Transverse colon (tissue), 4 donors: Measurements from ENCODE around the gene ARHGEF16. TPM values are rescaled to one million over a fixed set of nuclear protein-coding genes. Genes with fewer than 3 reads are reported as not detected.
A peak's percentile ranks its signal among the peaks of the same experiment; 100 is the strongest.

ENCODE experiments used
- DNase-seq: peaks from one replicate; pipeline ENCODE4 v3.0.0-alpha.2; 2019
- H3K27ac ChIP-seq, 4 donors: fragments of 200-600 bp; sonication (generic); 2 replicates each; pipeline ENCODE4 v1.5.1; 2016 to 2018; ENCODE audit warnings: inconsistent platforms in 4 of 4
- H3K27me3 ChIP-seq: fragments of 200-600 bp; sonication (generic); 2 replicates; pipeline ENCODE4 v1.5.1; 2017; ENCODE audit warnings: inconsistent platforms
- H3K36me3 ChIP-seq, 4 donors: fragments of 200-600 bp; sonication (generic); 2 replicates each; pipeline ENCODE4 v1.5.1; 2017 to 2019; ENCODE audit warnings: inconsistent platforms in 4 of 4
- H3K4me1 ChIP-seq, 4 donors: fragments of 200-600 bp; sonication (generic); 2 replicates each; pipeline ENCODE4 v1.5.1; 2017 to 2020; ENCODE audit warnings: inconsistent platforms in 4 of 4
- H3K4me3 ChIP-seq, 4 donors: fragments of 200-600 bp; sonication (generic); 1 replicate in 1 of 4; 2 replicates in 3 of 4; pipeline versions ENCODE4 v1.5.1 to v1.6.1; 2017 to 2019; ENCODE audit warnings: inconsistent platforms in 4 of 4
- H3K9me3 ChIP-seq, 2 donors: fragments of 200-600 bp; sonication (generic); 2 replicates each; pipeline ENCODE4 v1.5.1; 2017 to 2019; ENCODE audit warnings: inconsistent platforms in 2 of 2
- CTCF ChIP-seq, 5 experiments: fragments of 200-600 bp in 3 of 5; fragments of 450-650 bp in 2 of 5; sonication (generic) in 3 of 5; IDR thresholded peaks; 1 replicate in 2 of 5; 2 replicates in 3 of 5; pipeline ENCODE4 v1.5.1; 2016 to 2017; ENCODE audit warnings: antibody characterized with exemption in 5 of 5, inconsistent platforms in 3 of 5, mild to moderate bottlenecking in 2 of 5, moderate library complexity in 1 of 5
- EP300 ChIP-seq: sonication (generic); formaldehyde crosslinking; IDR thresholded peaks from one replicate; pipeline ENCODE4 v1.6.1; 2017; ENCODE audit warnings: antibody characterized with exemption, low read depth
- POLR2A ChIP-seq: fragments of 450-650 bp; IDR thresholded peaks from one replicate; pipeline ENCODE4 v1.6.1; 2016; ENCODE audit warnings: antibody characterized with exemption, mild to moderate bottlenecking, moderate library complexity
- POLR2AphosphoS5 ChIP-seq, 3 donors: sonication (generic); formaldehyde crosslinking; IDR thresholded peaks; one replicate each; pipeline ENCODE4 v1.6.1; 2016; ENCODE audit warnings: antibody characterized with exemption in 3 of 3
- WGBS, 2 donors: methylation state at CpG; one replicate each; pipeline ENCODE4 v1.1.5; 2018; ENCODE audit warnings: low coverage in 1 of 2; 5-methylcytosine and 5-hydroxymethylcytosine counted together
- in situ Hi-C, 4 donors: fragments of 200-750 bp; cut with MboI; loops; one replicate each; pipeline versions ENCODE4 v1.15.0 to v1.15.1; 2017; ENCODE audit warnings: low sequenced_read_pairs in 3 of 4, low pct_ligation_motif_present in 1 of 4, low pct_unique_long_range_greater_than_20kb in 1 of 4
- intact Hi-C: fragments of 100-400 bp; cut with DNase I; formaldehyde crosslinking; loops from one replicate; pipeline ENCODE4 v1.15.1; 2023; ENCODE audit warnings: low total_unique reads
- total RNA-seq, 4 donors: library from RNA; depleted of rRNA; stranded (reverse); fragments of >200 nt; gene quantifications; one replicate each; pipeline ENCODE4 v1.1.0, GENCODE V29; 2016

Gene ARHGEF16
- total RNA-seq, 4 donors from 2014 or later = 104 to 240 (median 145) TPM

GRCh38 chr1:3480369-3480719 lies 25.9 kb downstream of the ARHGEF16 start:
- DNase-seq = peak; percentile 67
- H3K4me1 ChIP-seq = peaks cover 0 to 9% (median 7%) of the 10 kb centered on the region in 4 donors
- H3K9me3 ChIP-seq = no peaks in the 10 kb centered on the region
- in situ Hi-C loops (loop anchor here in 1 of 4 donors (10.0 kb wide), 1 partner anchor 144 kb away; the partner anchor contains the start of gene TPRG1L), intact Hi-C loops (no loop called here)
- H3K4me3 ChIP-seq = no peak overlapping the region
- H3K36me3 ChIP-seq = no peaks in the 10 kb centered on the region
- H3K27ac ChIP-seq = peak overlapping the region in 1 of 4 donors; percentile 25
- 47% methylated on average over 21 of the region's 21 CpGs; no CpG with 5 or more reads in 1 of the 2 donors for WGBS, 2 donors
- H3K27me3 ChIP-seq = no peaks in the 10 kb centered on the region
- TF ChIP-seq POLR2A (no peak), POLR2AphosphoS5 (IDR thresholded peaks at IDR 0.05) (no peak), EP300 (no peak), CTCF (IDR thresholded peaks at IDR 0.05) (no peak)

GRCh38 chr1:3481046-3481445 lies 26.6 kb downstream of the ARHGEF16 start:
- H3K27me3 ChIP-seq = no peaks in the 10 kb centered on the region
- TF ChIP-seq EP300 (no peak), POLR2AphosphoS5 (IDR thresholded peaks at IDR 0.05) (no peak), CTCF (IDR thresholded peaks at IDR 0.05) (no peak)
- no peaks in the 10 kb centered on the region for H3K9me3 ChIP-seq
- intact Hi-C loops = no loop called here
- peaks cover 0 to 9% (median 7%) of the 10 kb centered on the region in 4 donors for H3K4me1 ChIP-seq
- WGBS, 2 donors = 75 to 100% methylated on average over 1 to 15 of the region's 15 CpGs
- DNase-seq = no peak
- no peaks in the 10 kb centered on the region for H3K36me3 ChIP-seq
- no peak overlapping the region for H3K4me3 ChIP-seq
- H3K27ac ChIP-seq = no peak overlapping the region
- in situ Hi-C loops = loop anchor here in 1 of 4 donors (10.0 kb wide), 1 partner anchor 144 kb away; the partner anchor contains the start of gene TPRG1L

GRCh38 chr1:3481836-3482375 lies 27.4 kb downstream of the ARHGEF16 start:
- Histone ChIP-seq H3K36me3 (no peaks in the 10 kb centered on the region), H3K4me3 (no peak overlapping the region), H3K27ac (no peak overlapping the region), H3K4me1 (peaks cover 0 to 9% (median 7%) of the 10 kb centered on the region in 4 donors), H3K9me3 (no peaks in the 10 kb centered on the region), H3K27me3 (no peaks in the 10 kb centered on the region)
- intact Hi-C loops (no loop called here), in situ Hi-C loops (loop anchor here in 1 of 4 donors (10.0 kb wide), 1 partner anchor 143 kb away; the partner anchor contains the start of gene TPRG1L)
- WGBS, 2 donors = 70% methylated on average over 11 of the region's 20 CpGs; no CpG with 5 or more reads in 1 of the 2 donors
- TF ChIP-seq POLR2A (no peak), POLR2AphosphoS5 (IDR thresholded peaks at IDR 0.05) (no peak), EP300 (no peak), CTCF (IDR thresholded peaks at IDR 0.05) (no peak)
- no peak for DNase-seq

GRCh38 chr1:3482378-3482849 lies 27.9 kb downstream of the ARHGEF16 start:
- H3K36me3 ChIP-seq = no peaks in the 10 kb centered on the region
- in situ Hi-C loops = loop anchor here in 1 of 4 donors (10.0 kb wide), 1 partner anchor 142 kb away; the partner anchor contains the start of gene TPRG1L
- H3K4me3 ChIP-seq = no peak overlapping the region
- H3K4me1 ChIP-seq = peaks cover 0 to 9% (median 7%) of the 10 kb centered on the region in 4 donors
- no peaks in the 10 kb centered on the region for H3K9me3 ChIP-seq
- WGBS, 2 donors = 53% methylated on average over 17 of the region's 18 CpGs; no CpG with 5 or more reads in 1 of the 2 donors
- DNase-seq = peak; percentile 40
- intact Hi-C loops = no loop called here
- no peak overlapping the region for H3K27ac ChIP-seq
- no peaks in the 10 kb centered on the region for H3K27me3 ChIP-seq
- peak in 3 of 5 experiments; percentile 5 to 36 (median 18) for TF ChIP-seq CTCF (IDR thresholded peaks at IDR 0.05)
- TF ChIP-seq POLR2A = no peak
- TF ChIP-seq EP300 = no peak
- no peak for TF ChIP-seq POLR2AphosphoS5 (IDR thresholded peaks at IDR 0.05)
